CD4-positive, alpha-beta T cell treated with Interferon gamma for 1 hour (primary cell): Measurements from ENCODE around the gene NXPE4.
"Not testable (repeated sequence)": the region's sequence is repeated elsewhere in the genome, so short reads cannot be mapped to it uniquely, and the experiment has no call there.

Experiments
- DNase-seq: peaks from one replicate; pipeline ENCODE4 v3.0.0-alpha.2; 2020

The NXPE4 gene

DNA sequence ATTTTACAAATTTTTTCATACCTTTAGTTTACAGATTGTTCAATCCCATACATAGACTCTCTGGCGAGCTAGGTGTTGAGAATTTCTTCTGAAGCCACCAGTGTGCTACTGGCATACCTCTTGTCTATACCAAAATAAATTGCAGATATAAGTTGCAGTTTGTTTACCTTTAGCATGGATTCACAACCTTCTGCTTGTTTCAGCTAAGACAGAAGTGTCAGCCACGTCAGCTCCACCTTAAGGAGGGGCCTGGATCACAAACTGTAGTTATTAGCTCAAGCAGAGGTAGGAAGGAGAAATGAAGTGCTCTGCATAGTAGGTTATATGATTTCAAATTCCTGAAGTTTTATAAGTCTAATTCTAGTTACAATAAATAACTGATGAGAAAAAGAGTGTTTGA lies at the start of gene NXPE4:
Gene NXPE4 (minus strand): TSS at position 216 of the 400 bp plus-strand sequence. CDS start 1,027 bp downstream, outside the sequence.
- DNase-seq, result no peak

DNA sequence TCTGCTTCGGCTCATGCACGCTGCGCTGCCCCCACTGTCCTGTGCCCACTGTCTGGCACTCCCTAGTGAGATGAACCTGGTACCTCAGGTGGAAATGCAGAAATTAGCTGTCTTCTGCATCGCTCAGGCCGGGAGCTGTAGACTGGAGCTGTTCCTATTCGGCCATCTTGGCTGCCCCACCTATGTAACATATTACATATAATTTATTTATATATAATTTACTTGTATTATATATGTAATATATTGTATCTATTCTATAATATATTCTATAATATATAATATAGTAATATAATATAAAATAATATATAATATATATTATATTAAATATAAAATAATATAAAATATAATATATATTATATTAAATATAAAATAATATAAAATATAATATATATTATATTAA lies 43.9 kb upstream of the NXPE4 start:
- not testable (repeated sequence) for DNase-seq

DNA sequence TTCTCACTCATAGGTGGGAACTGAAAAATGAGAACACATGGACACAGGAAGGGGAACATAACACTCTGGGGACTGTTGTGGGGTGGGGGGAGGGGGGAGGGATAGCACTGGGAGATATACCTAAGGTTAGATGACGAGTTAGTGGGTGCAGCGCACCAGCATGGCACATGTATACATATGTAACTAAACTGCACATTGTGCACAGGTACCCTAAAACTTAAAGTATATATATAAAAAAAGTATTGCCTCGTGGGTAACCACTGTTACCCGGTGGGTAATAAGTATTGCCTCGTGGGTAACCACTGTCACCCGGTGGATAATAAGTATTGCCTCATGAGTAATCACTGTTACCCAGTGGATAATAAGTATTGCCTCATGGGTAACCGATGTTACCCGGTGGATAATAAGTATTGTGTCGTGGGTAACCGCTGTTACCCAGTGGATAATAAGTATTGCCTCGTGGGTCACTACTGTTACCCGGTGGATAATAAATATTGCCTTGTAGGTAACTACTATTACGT lies 35.9 kb upstream of the NXPE4 start:
- not testable (repeated sequence) for DNase-seq

DNA sequence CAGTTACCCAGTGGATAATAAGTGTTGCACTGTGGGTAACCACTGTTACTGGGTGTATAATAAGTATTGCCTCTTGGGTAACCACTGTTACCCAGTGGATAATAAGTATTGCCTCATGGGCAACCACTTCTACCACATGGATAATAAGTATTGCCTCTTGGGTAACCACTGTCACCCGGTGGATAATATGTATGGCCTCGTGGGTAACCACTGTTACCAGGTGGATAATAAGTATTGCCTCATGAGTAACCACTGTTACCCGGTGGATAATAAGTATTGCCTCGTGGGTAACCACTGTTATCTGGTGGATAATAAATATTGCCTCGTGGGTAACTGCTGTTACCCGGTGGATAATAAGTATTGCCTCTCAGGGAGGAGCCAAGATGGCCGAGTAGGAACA lies 29.7 kb upstream of the NXPE4 start:
- DNase-seq, result no peak

DNA sequence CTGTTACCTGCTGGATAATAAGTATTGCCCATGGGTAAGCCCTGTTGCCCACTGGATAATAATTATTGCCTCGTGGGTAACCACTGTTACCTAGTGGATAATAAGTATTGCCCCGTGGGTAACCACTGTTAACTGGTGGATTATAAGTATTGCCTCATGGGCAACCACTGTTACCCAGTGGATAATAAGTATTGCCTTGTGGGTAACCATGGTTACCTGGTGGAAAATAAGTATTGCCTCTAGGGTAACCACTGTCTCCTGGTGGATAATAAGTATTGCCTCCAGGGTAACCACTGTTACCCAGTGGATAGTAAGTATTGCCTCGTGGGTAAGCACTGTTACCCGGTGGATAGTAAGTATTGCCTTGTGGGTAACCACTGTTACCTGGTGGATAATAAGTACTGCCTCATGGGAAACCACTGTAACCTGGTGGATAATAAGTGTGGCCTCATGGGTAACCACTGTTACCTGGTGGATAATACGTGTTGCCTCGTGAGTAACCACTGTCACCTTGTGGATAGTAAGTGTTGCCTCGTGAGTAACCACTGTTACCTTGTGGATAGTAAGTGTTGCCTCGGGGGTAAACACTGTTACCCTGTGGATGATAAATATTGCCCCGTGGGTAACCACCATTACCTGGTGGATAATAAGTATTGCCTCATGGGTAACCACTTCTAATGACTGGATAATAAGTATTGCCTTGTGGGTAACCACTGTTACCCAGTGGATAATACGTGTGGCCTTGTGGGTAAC lies 29.0 kb upstream of the NXPE4 start:
- DNase-seq, result no peak

DNA sequence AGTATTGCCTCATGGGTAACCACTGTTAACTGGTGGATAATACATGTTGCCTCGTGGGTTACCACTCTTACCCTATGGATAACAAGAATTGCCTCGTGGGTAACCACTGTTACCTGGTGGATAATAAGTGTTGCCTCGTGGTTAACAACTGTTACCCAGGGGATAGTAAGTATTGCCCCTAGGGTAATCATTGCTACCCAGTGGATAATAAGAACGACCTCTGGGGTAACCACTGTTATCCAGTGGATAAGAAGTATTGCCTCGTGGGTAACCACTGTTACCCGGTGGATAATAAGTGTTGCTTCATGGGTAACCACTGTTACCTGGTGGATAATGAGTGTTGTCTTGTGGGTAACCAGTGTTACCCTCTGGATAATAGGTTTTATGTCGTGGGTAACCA lies 28.1 kb upstream of the NXPE4 start:
- no peak for DNase-seq

DNA sequence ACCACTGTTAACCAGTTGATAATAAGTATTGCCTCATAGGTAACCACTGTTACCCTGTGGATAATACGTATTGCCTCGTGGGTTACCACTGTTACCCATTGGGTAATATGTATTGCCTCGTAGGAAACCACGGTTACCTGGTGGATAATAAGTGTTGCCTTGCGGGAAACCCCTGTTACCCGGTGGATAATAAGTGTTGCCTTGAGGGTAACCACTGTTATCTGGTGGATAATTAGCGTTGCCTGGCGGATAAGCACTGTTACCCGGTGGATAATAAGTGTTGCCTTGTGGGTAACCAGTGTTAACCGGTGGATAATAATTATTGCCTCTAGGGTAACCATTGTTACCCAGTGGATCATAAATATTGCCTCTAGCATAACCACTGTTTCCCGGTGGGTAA lies 27.3 kb upstream of the NXPE4 start:
- DNase-seq, result no peak

DNA sequence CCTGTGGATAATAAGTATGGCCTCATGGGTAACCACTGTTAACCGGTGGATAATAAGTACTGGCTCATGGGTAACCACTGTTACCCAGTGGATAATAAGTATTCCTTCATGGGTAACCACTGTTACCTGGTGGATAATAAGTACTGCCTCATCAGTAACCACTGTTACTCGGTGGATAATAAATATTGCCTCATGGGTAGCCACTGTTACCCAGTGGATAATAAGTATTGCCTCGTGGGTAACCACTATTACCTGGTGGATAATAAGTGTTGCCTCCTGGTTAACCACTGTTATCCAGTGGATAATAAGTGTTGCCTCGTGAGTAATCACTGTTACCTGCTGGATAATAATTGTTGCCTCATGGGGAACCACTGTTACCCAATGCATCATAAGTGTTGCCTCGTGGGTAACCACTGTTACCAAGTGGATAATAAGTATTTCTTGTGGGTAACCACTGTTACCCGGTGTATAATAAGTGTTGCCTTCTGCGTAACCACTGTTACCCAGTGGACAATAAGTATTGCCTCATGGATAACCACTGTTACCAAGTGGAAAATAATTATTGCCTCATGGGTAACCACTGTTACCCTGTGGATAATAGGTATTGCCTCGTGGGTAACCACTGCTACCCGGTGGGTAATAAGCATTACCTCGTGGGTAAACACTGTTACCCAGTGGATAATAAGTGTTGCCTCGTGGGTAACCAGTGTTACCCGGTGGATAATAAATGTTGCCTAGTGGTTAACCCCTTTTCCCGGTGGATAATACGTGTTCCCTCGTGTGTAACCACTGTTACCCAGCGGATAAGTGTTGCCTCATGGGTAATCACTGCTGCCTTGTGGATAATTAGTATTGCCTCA lies 26.6 kb upstream of the NXPE4 start:
- no peak for DNase-seq

DNA sequence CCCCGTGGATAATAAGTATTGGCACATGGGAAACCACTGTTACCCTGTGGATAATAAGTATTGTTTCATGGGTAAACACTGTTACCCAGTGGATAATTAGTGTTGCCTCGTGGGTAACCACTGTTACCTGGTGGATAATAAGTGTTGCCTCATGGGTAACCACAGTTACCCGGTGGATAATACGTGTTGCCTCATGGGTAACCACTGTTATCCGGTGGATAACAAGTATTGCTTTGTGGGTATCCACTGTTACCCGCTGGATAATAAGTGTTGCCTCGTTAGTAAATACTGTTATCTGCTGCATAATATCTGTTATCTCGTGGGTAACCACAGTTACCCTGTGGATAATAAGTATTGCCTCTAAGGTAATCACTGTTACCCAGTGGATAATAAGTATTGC lies 25.5 kb upstream of the NXPE4 start:
- no peak for DNase-seq

DNA sequence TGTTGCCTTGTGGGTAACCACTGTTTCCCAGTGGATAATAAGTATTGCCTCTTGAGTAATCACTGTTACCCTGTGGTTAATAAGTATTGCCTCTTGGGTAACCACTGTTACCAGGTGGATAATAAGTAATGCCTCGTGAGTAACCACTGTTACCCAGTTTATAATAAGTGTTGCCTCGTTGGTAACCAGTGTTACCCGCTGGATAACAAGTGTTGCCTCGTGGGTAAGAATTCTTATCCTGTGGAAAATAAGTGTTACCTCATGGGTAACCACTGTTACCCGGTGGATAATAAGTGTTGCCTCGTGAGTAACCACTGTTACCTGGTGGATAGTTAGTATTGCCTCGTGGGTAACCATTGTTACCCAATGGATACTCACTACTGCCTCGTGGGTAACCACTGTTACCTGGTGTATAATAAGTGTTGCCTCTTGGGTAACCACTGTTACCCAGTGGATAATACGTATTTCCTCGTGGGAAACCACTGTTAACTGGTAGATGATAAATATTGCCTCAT lies 24.1 kb upstream of the NXPE4 start:
- no peak for DNase-seq

DNA sequence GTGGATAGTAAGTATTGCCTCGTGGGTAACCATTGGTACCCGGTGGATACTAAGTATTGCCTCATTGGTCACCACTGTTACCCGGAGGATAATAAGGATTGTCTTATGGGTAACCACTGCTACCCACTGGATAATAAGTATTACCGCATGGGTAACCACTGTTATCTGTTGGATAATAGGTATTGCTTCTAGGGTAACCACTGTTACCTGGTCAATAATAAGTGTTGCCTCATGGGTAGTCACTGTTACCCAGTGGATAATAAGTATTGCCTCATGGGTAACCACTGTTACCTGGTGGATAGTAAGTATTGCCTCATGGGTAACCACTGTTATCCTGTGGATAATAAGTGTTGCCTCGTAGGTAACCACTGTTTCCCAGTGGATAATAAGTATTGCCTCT lies 22.6 kb upstream of the NXPE4 start:
- DNase-seq, result no peak

DNA sequence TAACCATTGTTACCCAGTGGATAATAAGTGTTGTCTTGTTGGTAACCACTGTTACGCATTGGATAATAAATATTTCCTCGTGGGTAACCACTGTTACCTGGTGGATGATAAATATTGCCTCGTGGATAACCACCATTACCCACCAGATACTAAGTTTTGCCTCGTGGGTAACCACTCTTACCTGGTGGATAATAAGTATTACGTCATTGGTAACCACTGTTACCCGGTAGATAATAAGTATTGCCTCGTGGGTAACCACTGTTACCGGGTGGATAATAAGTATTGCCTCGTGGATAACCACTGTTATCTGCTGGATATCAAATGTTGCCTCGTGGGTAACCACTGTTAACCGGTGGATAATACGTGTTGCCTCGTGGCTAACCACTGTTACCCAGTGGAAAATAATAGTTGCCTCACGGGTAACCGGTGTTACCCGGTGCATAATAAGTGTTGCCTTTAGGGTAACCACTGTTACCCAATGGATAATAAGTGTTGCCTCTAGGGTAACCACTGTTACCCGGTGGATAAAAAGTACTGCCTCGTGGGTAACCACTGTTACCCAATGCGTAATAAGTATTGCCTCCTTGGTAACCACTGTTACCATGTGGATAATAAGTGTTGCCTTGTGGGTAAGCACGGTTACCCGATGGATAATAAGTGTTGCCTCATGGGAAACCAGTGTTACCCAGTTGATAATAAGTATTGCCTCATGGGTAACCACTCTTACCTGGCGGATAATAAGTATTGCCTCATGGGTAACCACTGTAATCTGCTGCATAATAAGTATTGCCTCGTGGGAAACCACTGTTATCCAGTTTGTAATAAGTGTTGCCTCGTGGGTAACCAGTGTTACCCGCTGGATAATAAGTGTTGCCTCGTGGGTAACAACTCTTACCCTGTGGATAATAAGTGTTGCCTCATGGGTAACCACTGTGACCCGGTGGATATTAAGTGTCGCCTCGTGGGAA lies 21.9 kb upstream of the NXPE4 start:
- no peak for DNase-seq

DNA sequence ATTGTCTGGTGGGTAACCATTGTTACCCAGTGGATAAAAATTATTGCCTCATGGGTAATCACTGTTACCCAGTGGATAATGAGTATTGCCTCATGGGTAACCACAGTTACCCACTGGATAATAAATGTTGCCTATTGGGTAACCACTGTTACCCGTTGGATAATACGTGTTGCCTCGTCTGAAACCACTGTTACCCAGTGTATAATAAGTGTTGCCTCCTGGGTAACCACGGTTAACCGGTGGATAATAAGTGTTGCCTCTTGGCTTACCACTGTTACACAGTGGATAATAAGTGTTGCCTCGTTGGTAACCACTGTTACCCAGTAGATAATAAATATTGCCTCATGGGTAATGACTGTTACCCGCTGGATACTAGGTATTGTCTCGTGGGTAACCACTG lies 20.9 kb upstream of the NXPE4 start:
- DNase-seq, result no peak

DNA sequence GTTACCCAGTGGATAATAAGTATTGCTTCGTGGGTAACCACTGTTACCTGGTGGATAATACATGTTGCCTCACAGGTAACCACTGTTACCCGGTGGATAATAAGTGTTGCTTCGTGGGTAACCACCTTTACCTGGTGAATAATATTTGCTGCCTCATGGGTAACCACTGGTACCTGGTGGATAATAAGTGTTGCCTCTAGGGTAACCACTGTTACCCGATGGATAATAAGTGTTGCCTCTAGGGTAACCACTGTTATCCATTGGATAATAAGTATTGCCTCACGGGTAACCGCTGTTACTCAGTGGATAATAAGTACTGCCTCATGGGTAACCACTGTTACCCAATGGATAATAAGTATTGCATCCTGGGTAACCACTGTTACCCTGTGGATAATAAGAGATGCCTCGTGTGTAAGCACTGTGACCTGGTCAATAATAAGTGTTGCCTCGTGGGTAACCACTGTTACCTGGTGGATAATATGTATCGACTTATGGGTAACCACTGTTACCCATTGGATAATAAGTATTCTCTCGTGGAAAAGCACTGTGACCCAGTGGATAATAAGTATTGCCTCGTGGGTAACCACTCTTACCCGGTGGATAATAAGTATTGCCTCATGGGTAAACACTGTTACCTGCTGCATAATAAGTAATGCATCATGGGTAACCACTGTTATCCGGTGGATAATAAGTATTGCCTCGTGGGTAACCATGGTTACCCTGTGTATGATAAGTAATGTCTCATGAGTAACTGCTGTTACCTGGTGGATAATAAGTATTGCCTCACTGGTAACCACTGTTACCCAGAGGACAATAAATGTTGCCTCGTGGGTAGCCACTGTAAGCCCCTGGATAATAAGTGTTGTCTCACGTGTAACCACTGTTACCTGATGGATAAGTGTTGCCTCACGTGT lies 20.1 kb upstream of the NXPE4 start:
- DNase-seq, result no peak

DNA sequence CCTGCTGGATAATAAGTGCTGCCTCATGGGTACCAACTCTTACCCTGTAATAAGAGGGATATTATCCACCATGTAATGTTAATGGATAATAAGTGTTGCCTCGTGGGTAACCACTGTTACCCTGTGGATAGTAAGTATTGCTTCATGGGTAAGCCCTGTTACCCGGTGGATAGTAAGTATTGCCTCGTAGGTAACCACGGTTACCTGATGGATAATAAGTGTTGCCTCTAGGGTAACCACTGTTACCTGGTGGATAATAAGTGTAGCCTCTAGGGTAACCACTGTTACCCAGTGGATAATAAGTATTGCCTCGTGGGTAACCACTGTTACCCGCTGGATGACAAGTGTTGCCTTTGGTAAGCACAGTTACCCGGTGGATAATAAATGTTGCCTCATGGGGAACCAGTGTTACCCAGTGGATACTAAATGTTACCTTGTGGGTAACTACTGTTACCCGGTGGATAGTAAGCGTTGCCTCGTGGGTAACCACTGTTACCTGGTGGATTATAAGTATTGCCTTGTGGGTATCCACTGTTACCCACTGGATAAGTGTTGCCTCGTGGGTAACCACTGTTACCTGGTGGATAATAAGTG lies 18.6 kb upstream of the NXPE4 start:
- DNase-seq, result no peak

DNA sequence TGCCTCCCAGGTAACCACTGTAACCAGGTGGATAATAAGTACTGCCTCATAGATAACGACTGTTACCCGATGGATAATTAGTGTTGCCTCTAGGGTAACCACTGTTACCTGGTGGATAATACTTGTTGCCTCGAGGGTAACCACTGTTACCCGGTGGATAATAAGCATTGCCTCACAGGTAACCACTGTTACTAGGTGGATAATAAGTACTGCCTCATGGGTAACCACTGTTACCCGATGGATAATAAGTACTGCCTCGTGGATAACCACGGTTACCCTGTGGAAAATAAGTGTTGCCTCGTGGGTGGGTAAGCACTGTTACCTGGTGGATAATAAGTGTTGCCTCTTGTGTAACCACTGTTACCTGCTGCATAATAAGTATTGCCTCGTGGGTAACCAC lies 17.5 kb upstream of the NXPE4 start:
- DNase-seq, result not testable (repeated sequence)

DNA sequence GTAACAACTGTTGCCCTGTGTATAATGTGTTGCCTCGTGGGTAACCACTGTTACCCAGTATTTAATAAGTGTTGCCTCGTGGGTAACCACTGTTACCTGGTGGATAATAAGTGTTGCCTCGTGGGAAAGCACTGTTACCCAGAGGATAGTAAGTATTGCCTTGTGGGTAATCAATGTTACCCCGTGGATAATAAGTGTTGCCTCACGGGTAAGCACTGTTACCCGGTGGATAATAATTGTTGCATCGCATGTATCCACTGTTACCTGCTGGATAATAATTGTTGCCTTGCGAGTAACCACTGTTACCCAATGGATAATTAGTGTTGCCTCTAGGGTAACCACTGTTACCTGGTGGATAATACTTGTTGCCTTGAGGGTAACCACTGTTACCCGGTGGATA lies 17.1 kb upstream of the NXPE4 start:
- no peak for DNase-seq

DNA sequence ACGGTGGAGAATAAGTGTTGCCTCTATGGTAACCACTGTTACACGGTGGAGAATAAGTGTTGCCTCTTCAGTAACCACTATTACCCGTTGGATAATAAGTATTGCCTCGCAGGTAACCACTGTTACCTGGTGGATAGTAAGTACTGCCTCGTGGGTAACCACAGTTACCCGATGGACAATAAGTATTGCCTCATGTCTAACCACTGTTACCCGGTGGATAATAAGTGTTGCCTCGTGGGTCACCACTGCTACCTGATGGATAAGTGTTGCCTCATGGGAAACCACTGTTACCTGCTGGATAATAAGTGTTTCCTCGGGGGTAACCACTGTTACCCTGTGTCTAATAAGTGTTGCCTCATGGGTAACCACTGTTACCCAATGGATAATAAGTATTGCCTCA lies 16.6 kb upstream of the NXPE4 start:
- DNase-seq, result not testable (repeated sequence)

DNA sequence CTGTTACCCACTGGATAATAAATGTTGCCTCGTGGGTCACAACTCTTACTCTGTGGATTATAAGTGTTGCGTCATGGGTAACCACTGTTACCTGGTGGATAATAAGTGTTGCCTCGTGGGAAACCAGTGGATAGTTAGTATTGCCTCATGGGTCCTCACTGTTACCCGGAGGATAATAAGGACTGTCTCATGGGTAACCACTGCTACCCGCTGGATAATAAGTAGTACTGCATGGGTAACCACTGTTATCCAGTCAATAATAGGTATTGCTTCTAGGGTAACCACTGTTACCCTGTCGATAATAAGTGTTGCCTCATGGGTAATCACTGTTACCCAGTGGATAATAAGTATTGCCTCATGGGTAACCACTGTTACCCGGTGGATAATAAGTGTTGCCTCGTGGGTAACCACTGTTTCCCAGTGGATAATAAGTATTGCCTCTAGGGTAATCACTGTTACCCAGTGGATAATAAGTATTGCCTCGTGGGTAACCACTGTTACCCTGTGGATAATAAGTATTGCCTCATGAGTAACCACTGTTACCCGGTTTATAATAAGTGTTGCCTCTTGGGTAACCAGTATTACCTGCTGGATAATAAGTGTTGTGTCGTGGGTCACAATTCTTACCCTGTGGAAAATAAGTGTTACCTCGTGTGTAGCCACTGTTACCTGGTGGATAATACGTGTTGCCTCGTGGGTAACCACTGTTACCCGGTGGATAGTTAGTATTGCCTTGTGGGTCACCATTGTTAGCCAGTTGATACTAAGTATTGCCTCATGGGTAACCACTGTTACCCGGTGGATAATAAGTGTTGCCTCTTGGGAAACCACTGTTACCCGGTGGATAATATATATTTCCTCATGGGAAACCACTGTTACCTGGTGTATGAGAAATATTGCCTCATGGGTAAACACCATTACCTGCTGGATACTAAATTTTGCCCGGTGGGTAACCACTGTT lies 15.7 kb upstream of the NXPE4 start:
- DNase-seq, result no peak

DNA sequence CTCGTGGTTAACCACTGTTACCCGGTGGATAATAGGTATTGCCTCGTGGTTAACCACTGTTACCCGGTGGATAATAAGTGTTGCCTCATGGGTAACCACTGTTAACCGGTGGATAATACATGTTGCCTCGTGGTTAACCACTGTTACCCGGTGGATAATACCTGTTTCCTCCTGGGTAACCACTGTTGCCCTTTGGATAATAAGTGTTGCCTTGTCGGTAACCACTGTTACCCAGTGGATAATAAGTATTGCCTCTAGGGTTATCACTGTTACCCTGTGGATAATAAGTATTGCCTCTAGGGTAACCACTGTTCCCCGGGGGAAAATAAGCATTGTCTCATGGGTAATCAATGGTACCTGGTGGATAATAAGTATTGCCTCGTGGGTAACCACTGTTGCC lies 15.0 kb upstream of the NXPE4 start:
- DNase-seq, result no peak
